Activated naive CD8-positive, alpha-beta T cell treated with anti-CD3 and anti-CD28 coated beads, Interleukin-2, amount 10 ng/mL, durations not matched to agents 7 days and 5 days (primary cell): ENCODE measurements around the gene FSIP1. TPM values are rescaled to one million over a fixed set of nuclear protein-coding genes. Genes with fewer than 3 reads are reported as not detected.

Experiments
- ATAC-seq: fragments of 150-1000 bp; cut with Tn5 transposase; one replicate; pipeline ENCODE4 v1.10.0; 2021; ENCODE audit warnings: low read depth, moderate library complexity
- POLR2A ChIA-PET: fragments of 350-600 bp; sonication (Branson Sonifier 250); formaldehyde crosslinking; loops from one replicate; lab custom pipeline; 2021; ENCODE audit warnings: antibody characterized with exemption; lab: Charles Lee
- DNase-seq: peaks from one replicate; pipeline ENCODE4 v3.0.0; 2021
- H3K27ac Mint-ChIP-seq: one replicate; pipeline ENCODE4 v1.8.0; 2022; ENCODE audit warnings: mild to moderate bottlenecking, mixed read lengths
- H3K27me3 Mint-ChIP-seq: one replicate; pipeline ENCODE4 v1.8.0; 2022; ENCODE audit warnings: mild to moderate bottlenecking, moderate library complexity, mixed read lengths
- H3K36me3 Mint-ChIP-seq: one replicate; pipeline ENCODE4 v1.8.0; 2021; ENCODE audit warnings: mild to moderate bottlenecking, mixed read lengths
- H3K4me1 Mint-ChIP-seq: one replicate; pipeline ENCODE4 v1.8.0; 2021; ENCODE audit warnings: mixed read lengths
- H3K4me3 Mint-ChIP-seq: one replicate; pipeline ENCODE4 v1.8.0; 2022; ENCODE audit warnings: mild to moderate bottlenecking, moderate library complexity, mixed read lengths
- H3K9me3 Mint-ChIP-seq: one replicate; pipeline ENCODE4 v1.8.0; 2021; ENCODE audit warnings: mixed read lengths
- total RNA-seq, 2 experiments: library from RNA; stranded (reverse); gene quantifications; one replicate each; pipeline ENCODE4 v1.2.3, GENCODE V29; 2021

FSIP1 gene
- total RNA-seq, 2 experiments from 2014 or later = 0.68 to 0.75 TPM

GRCh38 chr15:39668457-39668856 lies 114.2 kb downstream of the FSIP1 start:
- H3K4me1 Mint-ChIP-seq = no peaks in the 10 kb centered on the region
- no peak for ATAC-seq
- H3K27ac Mint-ChIP-seq = no peak overlapping the region

DNA sequence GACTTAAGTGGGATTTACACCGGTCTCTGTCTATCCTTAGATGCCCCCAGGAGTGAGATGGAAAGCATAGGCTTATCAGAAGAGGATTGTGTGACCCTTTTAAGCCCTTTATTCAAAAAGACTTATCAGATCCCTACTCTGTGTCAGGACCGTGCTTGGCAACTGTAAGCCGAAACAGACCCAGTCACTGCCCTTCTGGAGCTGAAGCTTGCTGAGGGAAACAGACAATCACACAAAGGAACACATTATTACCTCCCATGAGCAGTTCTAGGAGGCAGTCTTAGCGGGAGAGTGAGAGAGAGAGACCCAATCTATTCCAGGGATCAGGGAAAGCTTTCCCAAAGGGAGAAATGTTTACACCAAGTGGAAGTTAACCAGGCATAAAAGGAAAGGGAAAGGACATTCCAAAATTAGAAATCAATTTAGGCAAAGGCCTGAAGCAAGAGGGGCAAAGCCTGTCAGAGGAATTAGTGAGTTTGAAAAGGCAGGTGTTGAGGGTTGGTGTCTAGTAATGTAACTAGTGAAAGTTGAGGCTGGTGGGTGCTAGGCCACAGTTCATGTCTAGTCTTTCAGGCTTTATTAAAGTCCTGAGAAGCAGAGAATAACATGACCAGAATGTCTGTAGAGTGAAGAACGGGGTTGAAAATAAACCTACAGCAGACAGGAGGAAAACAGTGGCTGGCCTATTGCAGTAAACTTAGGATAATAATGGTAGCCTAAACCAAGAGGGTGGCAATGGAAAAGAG lies 115.1 kb downstream of the FSIP1 start:
- DNase-seq = no peak
- no peak for ATAC-seq
- POLR2A ChIA-PET = no interaction called here
- Mint-ChIP-seq H3K27ac (no peak overlapping the region), H3K4me3 (no peak overlapping the region), H3K27me3 (peaks cover 22% of the 10 kb centered on the region), H3K4me1 (no peaks in the 10 kb centered on the region), H3K9me3 (no peaks in the 10 kb centered on the region), H3K36me3 (no peaks in the 10 kb centered on the region)

More at GRCh38 chr15:39668457-39668856, 114.2 kb downstream of the FSIP1 start:
- H3K27me3 Mint-ChIP-seq = peaks cover 20% of the 10 kb centered on the region
- POLR2A ChIA-PET = no interaction called here
- no peaks in the 10 kb centered on the region for H3K9me3 Mint-ChIP-seq
- no peak overlapping the region for H3K4me3 Mint-ChIP-seq
- no peaks in the 10 kb centered on the region for H3K36me3 Mint-ChIP-seq
- DNase-seq = no peak

DNA sequence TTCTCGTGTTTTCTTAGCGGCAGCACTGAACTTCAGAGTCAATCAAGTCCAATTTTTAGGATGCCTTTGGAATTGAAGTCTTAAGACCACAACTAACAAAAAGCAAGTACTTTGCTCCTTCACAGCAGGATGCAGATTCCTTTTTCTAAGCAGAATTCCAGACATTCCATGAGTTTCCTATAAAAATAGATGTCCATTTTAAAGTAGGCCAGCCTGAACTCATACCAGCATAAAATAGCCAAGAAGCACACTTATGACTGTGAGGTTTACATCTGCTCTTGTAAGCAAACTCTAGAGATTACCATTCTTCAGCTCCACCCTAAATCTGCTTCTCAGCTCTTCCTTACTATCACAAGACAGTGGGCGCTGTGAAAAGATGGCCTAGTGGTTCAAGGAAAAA lies 116.0 kb downstream of the FSIP1 start:
- Mint-ChIP-seq H3K4me3 (no peak overlapping the region), H3K27ac (no peak overlapping the region), H3K27me3 (peaks cover 21% of the 10 kb centered on the region), H3K9me3 (no peaks in the 10 kb centered on the region), H3K4me1 (no peaks in the 10 kb centered on the region), H3K36me3 (no peaks in the 10 kb centered on the region)
- no peak for DNase-seq
- ATAC-seq = no peak
- POLR2A ChIA-PET = no interaction called here

DNA sequence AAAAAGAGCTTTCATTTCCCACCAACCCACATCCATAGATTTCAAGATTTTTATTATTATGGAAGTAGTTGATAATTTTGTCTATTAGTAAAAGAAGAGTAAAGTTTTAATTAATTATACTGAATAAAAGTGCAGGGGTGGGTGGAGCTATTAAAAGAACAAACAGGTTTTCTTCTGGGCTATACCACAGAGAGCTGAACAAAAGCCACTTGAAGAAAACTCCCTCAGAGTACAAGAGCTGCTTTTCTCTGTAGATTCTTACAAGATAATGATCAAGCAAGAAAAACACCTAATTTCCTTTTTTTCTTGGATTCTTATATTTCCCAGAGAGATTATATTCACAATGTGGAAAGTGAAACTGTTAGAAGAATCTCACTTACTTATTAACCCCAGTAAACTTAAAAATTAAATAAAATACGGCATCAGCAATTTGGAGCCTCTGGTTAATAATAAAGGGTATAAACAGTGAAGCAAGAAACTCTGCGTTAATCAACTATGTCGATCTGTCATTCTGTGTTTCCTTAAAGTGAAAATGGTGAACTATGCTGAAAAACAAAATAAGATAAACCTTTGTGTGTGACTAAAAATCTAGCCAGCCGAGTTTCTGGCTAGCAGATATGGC lies 116.9 kb downstream of the FSIP1 start:
- no peaks in the 10 kb centered on the region for H3K9me3 Mint-ChIP-seq
- peaks cover 19% of the 10 kb centered on the region for H3K27me3 Mint-ChIP-seq
- ATAC-seq = no peak
- no peaks in the 10 kb centered on the region for H3K36me3 Mint-ChIP-seq
- no peak overlapping the region for H3K4me3 Mint-ChIP-seq
- H3K4me1 Mint-ChIP-seq = no peaks in the 10 kb centered on the region
- no peak overlapping the region for H3K27ac Mint-ChIP-seq
- DNase-seq = no peak
- POLR2A ChIA-PET = no interaction called here

DNA sequence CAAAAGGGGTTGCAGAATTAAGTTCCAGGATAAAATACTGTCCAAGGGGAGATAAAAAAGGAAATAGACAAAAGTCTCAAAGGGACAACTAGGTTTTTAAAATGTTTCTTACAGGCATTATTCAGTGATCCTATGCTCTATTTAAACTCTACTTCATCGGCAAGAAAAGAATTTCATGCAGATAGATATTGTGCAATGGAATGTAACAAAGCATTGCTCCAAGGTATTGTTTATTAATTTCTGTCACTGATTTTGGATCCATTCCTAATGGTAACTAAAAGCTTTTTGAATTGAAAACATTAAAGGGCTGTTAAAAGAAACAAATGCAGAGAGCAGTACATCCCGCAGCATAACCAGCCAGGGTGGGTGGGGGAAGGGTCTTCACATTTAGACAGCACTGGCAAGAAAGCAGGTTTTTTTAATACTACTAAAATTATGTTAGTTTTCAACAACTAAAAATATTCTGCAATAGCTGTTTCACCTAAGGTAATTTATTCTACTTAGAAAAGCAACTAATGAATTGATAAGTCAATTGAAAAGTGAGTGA lies 118.9 kb downstream of the FSIP1 start:
- Mint-ChIP-seq H3K9me3 (no peaks in the 10 kb centered on the region), H3K27ac (no peak overlapping the region), H3K27me3 (peaks cover 21% of the 10 kb centered on the region), H3K4me1 (no peaks in the 10 kb centered on the region), H3K4me3 (no peak overlapping the region), H3K36me3 (no peaks in the 10 kb centered on the region)
- ATAC-seq (no peak), DNase-seq (no peak)
- POLR2A ChIA-PET = no interaction called here

GRCh38 chr15:39661776-39662175 lies 120.9 kb downstream of the FSIP1 start:
- H3K9me3 Mint-ChIP-seq = peaks cover 2% of the 10 kb centered on the region
- no peak overlapping the region for H3K27ac Mint-ChIP-seq
- H3K36me3 Mint-ChIP-seq = no peaks in the 10 kb centered on the region
- H3K4me3 Mint-ChIP-seq = no peak overlapping the region
- ATAC-seq (no peak), DNase-seq (no peak)
- H3K4me1 Mint-ChIP-seq = no peaks in the 10 kb centered on the region
- POLR2A ChIA-PET = no interaction called here
- H3K27me3 Mint-ChIP-seq = peaks cover 24% of the 10 kb centered on the region

GRCh38 chr15:39658740-39659139 lies 123.9 kb downstream of the FSIP1 start:
- Mint-ChIP-seq H3K9me3 (peaks cover 4% of the 10 kb centered on the region), H3K4me1 (no peaks in the 10 kb centered on the region), H3K27ac (no peak overlapping the region), H3K36me3 (no peaks in the 10 kb centered on the region), H3K27me3 (peaks cover 16% of the 10 kb centered on the region), H3K4me3 (no peak overlapping the region)
- POLR2A ChIA-PET = interaction anchor here (0.6 kb wide), 1 partner anchor 10 kb away, joined by 3 read pairs; no protein-coding TSS in a partner anchor
- DNase-seq (no peak), ATAC-seq (no peak)

GRCh38 chr15:39657668-39658067 lies 125.0 kb downstream of the FSIP1 start:
- H3K27me3 Mint-ChIP-seq = peaks cover 11% of the 10 kb centered on the region
- no peak overlapping the region for H3K27ac Mint-ChIP-seq
- H3K36me3 Mint-ChIP-seq = no peaks in the 10 kb centered on the region
- DNase-seq (no peak), ATAC-seq (no peak)
- POLR2A ChIA-PET = no interaction called here
- H3K4me3 Mint-ChIP-seq = no peak overlapping the region
- H3K9me3 Mint-ChIP-seq = peaks cover 4% of the 10 kb centered on the region
- H3K4me1 Mint-ChIP-seq = no peaks in the 10 kb centered on the region

DNA sequence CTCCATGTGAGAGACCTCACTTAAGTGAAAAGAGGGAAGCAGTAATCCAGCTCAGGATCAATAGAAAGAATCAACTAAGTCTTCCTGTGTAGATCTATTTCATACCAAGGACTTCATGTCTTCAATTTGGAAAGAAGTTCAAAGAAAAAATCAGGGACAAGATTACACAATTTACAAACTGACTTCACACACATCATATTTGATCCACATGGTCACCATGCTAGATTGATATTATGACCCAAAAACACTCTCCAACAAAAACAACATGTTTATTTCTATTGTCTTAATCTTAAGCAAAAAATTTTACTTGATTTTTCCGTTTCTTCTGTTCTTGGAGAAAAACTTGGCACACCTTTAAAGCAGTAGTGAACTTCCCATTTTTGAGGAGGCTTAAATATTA lies 125.5 kb downstream of the FSIP1 start:
- Mint-ChIP-seq H3K27ac (no peak overlapping the region), H3K4me3 (no peak overlapping the region), H3K9me3 (peaks cover 4% of the 10 kb centered on the region), H3K4me1 (no peaks in the 10 kb centered on the region), H3K36me3 (no peaks in the 10 kb centered on the region), H3K27me3 (peaks cover 11% of the 10 kb centered on the region)
- ATAC-seq (no peak), DNase-seq (no peak)
- POLR2A ChIA-PET = no interaction called here

- POLR2A ChIA-PET = no interaction called here
- H3K27ac Mint-ChIP-seq = no peak overlapping the region
- no peak overlapping the region for H3K4me3 Mint-ChIP-seq
- ATAC-seq = no peak
- no peak for DNase-seq
- no peaks in the 10 kb centered on the region for H3K4me1 Mint-ChIP-seq
- H3K36me3 Mint-ChIP-seq = no peaks in the 10 kb centered on the region
- H3K9me3 Mint-ChIP-seq = peaks cover 4% of the 10 kb centered on the region
- H3K27me3 Mint-ChIP-seq = peaks cover 20% of the 10 kb centered on the region
Observed at GRCh38 chr15:39654304-39654703, 128.3 kb downstream of the FSIP1 start.

- Mint-ChIP-seq H3K4me1 (peaks cover 2% of the 10 kb centered on the region), H3K4me3 (no peak overlapping the region), H3K27ac (no peak overlapping the region), H3K27me3 (peaks cover 17% of the 10 kb centered on the region), H3K36me3 (no peaks in the 10 kb centered on the region), H3K9me3 (peaks cover 2% of the 10 kb centered on the region)
- ATAC-seq (no peak), DNase-seq (no peak)
- POLR2A ChIA-PET = no interaction called here
Observed at GRCh38 chr15:39651881-39652280, 130.8 kb downstream of the FSIP1 start.

DNA sequence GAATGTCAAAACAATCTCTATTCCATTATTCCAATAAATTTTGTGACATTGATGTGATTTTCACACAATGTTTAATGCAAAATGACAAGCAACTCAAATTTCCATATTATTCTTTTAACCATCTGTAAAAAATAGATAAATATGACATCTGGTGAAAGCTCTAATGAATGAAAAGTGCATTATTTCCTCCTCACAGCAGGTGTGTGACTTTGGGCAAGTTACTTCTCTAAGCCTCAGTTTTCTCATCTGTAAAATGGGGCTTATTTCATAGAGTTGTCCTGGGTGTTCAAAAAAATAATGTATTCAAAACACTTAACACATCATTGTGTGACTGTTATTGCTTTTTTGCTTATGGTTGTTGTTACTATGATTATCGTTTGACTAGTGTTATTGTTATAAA lies 131.3 kb downstream of the FSIP1 start:
- Mint-ChIP-seq H3K36me3 (no peaks in the 10 kb centered on the region), H3K4me3 (no peak overlapping the region), H3K9me3 (peaks cover 2% of the 10 kb centered on the region), H3K27me3 (peaks cover 17% of the 10 kb centered on the region), H3K4me1 (peaks cover 4% of the 10 kb centered on the region), H3K27ac (no peak overlapping the region)
- ATAC-seq (no peak), DNase-seq (no peak)
- POLR2A ChIA-PET = no interaction called here

DNA sequence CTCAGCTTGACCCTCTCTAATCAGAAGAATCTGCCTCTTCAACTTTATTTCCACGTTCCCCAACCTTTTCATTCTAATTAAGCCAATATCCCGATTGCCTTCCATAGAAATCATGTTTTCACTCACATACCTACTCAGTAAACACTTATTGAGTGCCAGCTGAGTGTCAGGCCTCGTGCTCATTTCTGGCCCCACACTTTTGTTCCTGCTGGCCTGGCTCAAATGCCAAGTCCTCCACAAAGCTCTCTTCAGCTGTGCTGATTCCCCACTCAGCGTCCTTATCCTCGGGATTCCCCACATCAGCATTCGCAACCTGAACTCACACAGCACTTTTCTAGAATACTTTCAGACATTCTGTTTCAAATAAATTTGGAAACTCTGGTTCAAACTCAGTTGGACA lies 132.9 kb downstream of the FSIP1 start:
- no peaks in the 10 kb centered on the region for H3K36me3 Mint-ChIP-seq
- DNase-seq (no peak), ATAC-seq (no peak)
- no peak overlapping the region for H3K4me3 Mint-ChIP-seq
- H3K4me1 Mint-ChIP-seq = peaks cover 4% of the 10 kb centered on the region
- no peaks in the 10 kb centered on the region for H3K9me3 Mint-ChIP-seq
- H3K27me3 Mint-ChIP-seq = peaks cover 17% of the 10 kb centered on the region
- no peak overlapping the region for H3K27ac Mint-ChIP-seq
- POLR2A ChIA-PET = no interaction called here

- ATAC-seq (no peak), DNase-seq (no peak)
- Mint-ChIP-seq H3K27ac (no peak overlapping the region), H3K4me1 (peaks cover 4% of the 10 kb centered on the region), H3K27me3 (peaks cover 13% of the 10 kb centered on the region), H3K4me3 (no peak overlapping the region), H3K36me3 (no peaks in the 10 kb centered on the region), H3K9me3 (no peaks in the 10 kb centered on the region)
- POLR2A ChIA-PET = no interaction called here
Observed at GRCh38 chr15:39646425-39646824, 136.2 kb downstream of the FSIP1 start.
